Measurements from ENCODE around the gene SMARCC2.

Gene SMARCC2

GRCh38 chr12:56116267-56117081 is 72.8 kb downstream of the SMARCC2 start, which contains the start of gene RPL41:
Gene RPL41 (plus strand): TSS chr12:56116633.
- DNase-seq (ENCODE audit: low read depth), result peak; percentile 70
- H3K4me3 ChIP-seq (ENCODE audit: low read length), result peak within 1 kb of the TSS; percentile 96
- no peak for TF ChIP-seq CTCF (conservative IDR thresholded peaks at IDR 0.05; ENCODE audit: low read depth, low read length)

GRCh38 chr12:56115329-56115728 is 74.0 kb downstream of the SMARCC2 start:
- DNase-seq (ENCODE audit: low read depth), result no peak
- peak overlapping the region; percentile 96 for H3K4me3 ChIP-seq (ENCODE audit: low read length)

GRCh38 chr12:56114084-56114483 is 75.2 kb downstream of the SMARCC2 start:
- no peak for TF ChIP-seq CTCF (conservative IDR thresholded peaks at IDR 0.05; ENCODE audit: low read depth, low read length)
- H3K4me3 ChIP-seq (ENCODE audit: low read length), result no peak overlapping the region
- DNase-seq (ENCODE audit: low read depth), result no peak

More at GRCh38 chr12:56115329-56115728, 74.0 kb downstream of the SMARCC2 start:
- TF ChIP-seq CTCF (conservative IDR thresholded peaks at IDR 0.05; ENCODE audit: low read depth, low read length), result no peak

Data from retinal pigment epithelial cell (primary cell).